BLaER1 treated with 17β-estradiol and CSF1 and Interleukin-3, amounts not matched to agents 10 nM and 100 nM (cell line): Measurements from ENCODE around the gene UNC93A.
"Not testable (repeated sequence)": the region's sequence is repeated elsewhere in the genome, so short reads cannot be mapped to it uniquely, and the experiment has no call there.

Experiments used
- H3K27ac ChIP-seq, 11 experiments: shearing (Covaris generic); formaldehyde crosslinking; 2 replicates each; pipeline ENCODE4 v1.8.1; 2022
- H3K27me3 ChIP-seq, 11 experiments: shearing (Covaris generic); formaldehyde crosslinking; 2 replicates each; pipeline ENCODE4 v1.8.1; 2022
- H3K36me3 ChIP-seq, 11 experiments: shearing (Covaris generic); formaldehyde crosslinking; 2 replicates each; pipeline ENCODE4 v1.8.1; 2022
- H3K4me1 ChIP-seq, 10 experiments: shearing (Covaris generic); formaldehyde crosslinking; 2 replicates each; pipeline ENCODE4 v1.8.1; 2022
- H3K4me2 ChIP-seq, 11 experiments: shearing (Covaris generic); formaldehyde crosslinking; 2 replicates each; pipeline ENCODE4 v1.8.1; 2022
- H3K4me3 ChIP-seq, 10 experiments: shearing (Covaris generic); formaldehyde crosslinking; 2 replicates each; pipeline ENCODE4 v1.8.1; 2022
- H3K9ac ChIP-seq, 11 experiments: shearing (Covaris generic); formaldehyde crosslinking; 2 replicates each; pipeline ENCODE4 v1.8.1; 2022
- H3K9me3 ChIP-seq, 11 experiments: shearing (Covaris generic); formaldehyde crosslinking; replicated peaks in 1 of 11; 2 replicates each; pipeline ENCODE4 v1.8.1; 2022
- H4K20me1 ChIP-seq, 11 experiments: shearing (Covaris generic); formaldehyde crosslinking; 2 replicates each; pipeline ENCODE4 v1.8.1; 2022
- Cebpa-rat ChIP-seq, 11 experiments: shearing (Covaris generic); IDR thresholded peaks; 2 replicates each; pipeline ENCODE4 v1.8.1; 2022

UNC93A gene

GRCh38 chr6:167247814-167248595 lies 43.1 kb upstream of the UNC93A start:
- no peak overlapping the region for H3K9ac ChIP-seq
- H3K4me2 ChIP-seq: no peak overlapping the region
- H3K4me1 ChIP-seq: peaks cover 0 to 32% (median 26%) of the 10 kb centered on the region in 10 experiments; a peak in 17 of 20 replicates
- H3K36me3 ChIP-seq: no peaks in the 10 kb centered on the region
- no peaks in the 10 kb centered on the region for H3K27me3 ChIP-seq
- H3K27ac ChIP-seq: no peak overlapping the region
- no peaks in the 10 kb centered on the region for H4K20me1 ChIP-seq
- TF ChIP-seq Cebpa-rat (IDR thresholded peaks at IDR 0.05): no peak
- no peak overlapping the region for H3K4me3 ChIP-seq
- peaks cover 0 to 4% (median 0%) of the 10 kb centered on the region in 11 experiments; a peak in 3 of 22 replicates for H3K9me3 ChIP-seq

GRCh38 chr6:167248878-167249455 lies 42.1 kb upstream of the UNC93A start:
- not testable (repeated sequence) for H3K36me3 ChIP-seq, H3K9ac ChIP-seq, H3K27me3 ChIP-seq, H3K4me2 ChIP-seq, H4K20me1 ChIP-seq, H3K27ac ChIP-seq, H3K4me3 ChIP-seq
- Histone ChIP-seq H3K4me1 (peaks cover 0 to 23% (median 17%) of the 10 kb centered on the region in 10 experiments; a peak in 17 of 20 replicates), H3K9me3 (peaks cover 3 to 13% (median 7%) of the 10 kb centered on the region in 11 experiments; a peak in 16 of 22 replicates)

- TF ChIP-seq Cebpa-rat (IDR thresholded peaks at IDR 0.05): no peak
- Histone ChIP-seq H3K4me3 (no peak overlapping the region), H3K4me1 (no peaks in the 10 kb centered on the region), H3K36me3 (no peaks in the 10 kb centered on the region), H3K4me2 (no peak overlapping the region), H4K20me1 (no peaks in the 10 kb centered on the region), H3K9me3 (peaks cover 11 to 30% (median 21%) of the 10 kb centered on the region in 11 experiments; a peak in 18 of 22 replicates), H3K27ac (no peak overlapping the region), H3K9ac (no peak overlapping the region), H3K27me3 (no peaks in the 10 kb centered on the region)
Observed at GRCh38 chr6:167252271-167252670, 38.8 kb upstream of the UNC93A start.

- Histone ChIP-seq H3K36me3 (no peaks in the 10 kb centered on the region), H3K9me3 (peaks cover 15 to 46% (median 22%) of the 10 kb centered on the region in 11 experiments; a peak in 18 of 22 replicates), H3K27me3 (no peaks in the 10 kb centered on the region), H3K4me3 (no peak overlapping the region), H3K27ac (no peak overlapping the region), H4K20me1 (no peaks in the 10 kb centered on the region), H3K4me2 (no peak overlapping the region), H3K4me1 (no peaks in the 10 kb centered on the region), H3K9ac (no peak overlapping the region)
- no peak for TF ChIP-seq Cebpa-rat (IDR thresholded peaks at IDR 0.05)
Observed at GRCh38 chr6:167255918-167256553, 35.1 kb upstream of the UNC93A start.

- H3K9me3 ChIP-seq: peaks cover 18 to 45% (median 25%) of the 10 kb centered on the region in 11 experiments; a peak in 20 of 22 replicates
Observed at GRCh38 chr6:167258646-167259045, 32.5 kb upstream of the UNC93A start.

DNA sequence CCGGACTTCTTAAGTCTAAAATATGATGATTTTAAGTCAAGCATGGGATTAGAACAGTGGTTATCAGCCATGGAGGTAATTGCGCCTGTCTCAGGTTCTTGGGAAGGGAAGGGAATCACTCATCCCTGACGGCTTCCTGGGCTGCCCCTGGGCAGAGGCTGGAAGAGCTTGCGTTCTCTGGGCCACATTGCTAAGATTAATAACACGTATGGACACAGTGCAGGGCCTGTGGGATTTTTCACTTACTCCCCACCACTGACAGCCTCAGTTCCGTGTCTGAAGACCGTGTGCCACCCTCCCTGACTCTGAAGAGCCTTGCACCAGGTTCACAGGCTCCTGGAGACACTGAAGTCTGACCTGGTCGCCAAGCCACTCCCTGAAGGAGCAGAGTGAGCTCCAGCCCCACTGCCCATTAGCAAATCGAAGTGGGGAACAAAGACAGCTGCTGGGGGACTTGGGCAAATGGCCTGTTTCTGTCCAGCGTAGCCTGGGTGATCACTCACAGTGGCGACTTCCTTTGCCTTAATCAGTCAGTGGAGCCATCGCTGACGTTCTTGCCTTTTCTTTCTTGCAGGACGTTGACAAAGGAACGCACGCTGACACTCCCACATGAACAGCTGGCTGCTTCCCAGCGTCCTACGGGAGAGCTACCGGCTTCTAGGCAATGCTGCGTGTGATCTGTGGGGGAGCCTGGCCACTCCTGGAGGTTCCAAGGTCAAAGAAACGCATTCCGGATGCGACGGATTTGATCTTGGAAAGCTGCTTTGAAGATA lies 24.9 kb upstream of the UNC93A start:
- H3K36me3 ChIP-seq, H3K4me2 ChIP-seq, H3K9me3 ChIP-seq, H3K27me3 ChIP-seq, H3K27ac ChIP-seq, H3K9ac ChIP-seq, H3K4me3 ChIP-seq, H3K4me1 ChIP-seq, H4K20me1 ChIP-seq: not testable (repeated sequence)

More at GRCh38 chr6:167258646-167259045, 32.5 kb upstream of the UNC93A start:
- no peak overlapping the region for H3K4me3 ChIP-seq
- H3K4me2 ChIP-seq: no peak overlapping the region
- H3K9ac ChIP-seq: no peak overlapping the region
- H3K4me1 ChIP-seq: no peaks in the 10 kb centered on the region
- H3K27ac ChIP-seq: no peak overlapping the region
- no peaks in the 10 kb centered on the region for H3K36me3 ChIP-seq
- no peaks in the 10 kb centered on the region for H3K27me3 ChIP-seq
- no peak for TF ChIP-seq Cebpa-rat (IDR thresholded peaks at IDR 0.05)
- no peaks in the 10 kb centered on the region for H4K20me1 ChIP-seq

DNA sequence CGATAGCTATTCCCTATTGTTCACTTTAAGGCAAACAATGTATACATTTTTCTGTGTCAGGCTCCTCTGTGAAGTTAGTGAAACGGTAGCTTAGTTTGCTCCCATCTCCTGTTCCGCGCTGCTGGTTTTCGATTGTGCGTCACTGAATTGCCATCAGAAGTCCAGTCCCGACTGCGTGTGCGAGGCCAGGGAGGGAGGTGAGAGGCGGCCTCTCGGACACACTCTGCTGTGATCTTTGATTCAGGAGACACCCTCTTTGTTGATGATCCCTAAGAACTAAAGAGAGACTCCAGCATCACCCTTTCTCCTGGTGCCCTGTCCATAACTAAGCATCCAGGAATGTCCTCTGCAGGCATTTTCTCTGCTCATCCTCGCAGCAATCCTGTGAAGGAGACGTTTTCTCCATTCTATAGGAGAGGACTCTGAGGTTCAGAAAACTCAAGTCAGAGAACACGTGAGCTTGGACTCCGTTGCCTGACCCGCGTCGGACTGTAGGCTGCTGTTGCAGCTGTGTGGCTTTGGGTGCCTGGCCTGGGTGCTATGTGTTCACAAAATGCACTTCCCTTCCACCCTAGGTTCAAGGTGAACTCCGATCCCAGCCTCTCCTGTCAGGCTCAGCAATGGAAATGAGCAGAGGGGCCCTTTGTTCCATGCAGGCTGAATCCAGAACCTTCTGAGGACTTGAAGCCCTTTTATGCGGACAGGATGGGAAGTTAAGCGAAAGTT lies 24.1 kb upstream of the UNC93A start:
- no peak for TF ChIP-seq Cebpa-rat (IDR thresholded peaks at IDR 0.05)
- H3K9ac ChIP-seq: no peak overlapping the region
- no peaks in the 10 kb centered on the region for H4K20me1 ChIP-seq
- H3K36me3 ChIP-seq: no peaks in the 10 kb centered on the region
- no peaks in the 10 kb centered on the region for H3K27me3 ChIP-seq
- no peaks in the 10 kb centered on the region for H3K4me1 ChIP-seq
- no peak overlapping the region for H3K4me2 ChIP-seq
- no peak overlapping the region for H3K4me3 ChIP-seq
- H3K27ac ChIP-seq: no peak overlapping the region
- peaks cover 5 to 9% (median 7%) of the 10 kb centered on the region in 11 experiments; a peak in 13 of 22 replicates for H3K9me3 ChIP-seq

DNA sequence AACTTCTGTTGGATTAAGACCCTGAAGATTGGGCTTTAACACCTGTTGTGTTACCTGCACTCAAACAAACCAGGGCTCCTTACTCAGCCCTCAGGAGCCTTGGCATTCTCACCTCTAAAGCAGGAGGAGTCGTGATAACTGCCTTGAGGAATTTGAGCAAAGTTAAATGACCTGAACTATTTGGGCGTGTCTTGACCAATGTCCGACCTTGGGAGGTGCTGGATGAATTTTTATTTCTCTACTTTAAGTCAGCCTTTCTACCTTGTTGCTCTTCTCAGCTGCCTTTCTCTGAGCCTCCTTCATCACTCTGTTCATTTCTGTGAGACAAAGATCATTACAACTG lies 23.6 kb upstream of the UNC93A start:
- H4K20me1 ChIP-seq, H3K9ac ChIP-seq, H3K27ac ChIP-seq, H3K36me3 ChIP-seq, H3K4me3 ChIP-seq, H3K27me3 ChIP-seq, H3K4me2 ChIP-seq, H3K9me3 ChIP-seq, H3K4me1 ChIP-seq: not testable (repeated sequence)
